Activated T-helper 1 cell treated with anti-CD3 and anti-CD28 coated beads, Interleukin-12 subunit alpha, Interleukin-12 subunit beta, Interleukin-2, Interleukin-4 antibody, amounts not matched to agents 30 ng/mL and 10 ng/mL and 1 ng/mL, durations not matched to agents 14 hours and 24 hours and 36 hours (primary cell): ENCODE measurements around the gene C9orf50. TPM values are rescaled to one million over a fixed set of nuclear protein-coding genes. Genes with fewer than 3 reads are reported as not detected.
"Not testable (repeated sequence)": the region's sequence is repeated elsewhere in the genome, so short reads cannot be mapped to it uniquely, and the experiment has no call there.

ENCODE experiments used
- DNase-seq: peaks from one replicate; pipeline ENCODE4 v3.0.0; 2021; ENCODE audit warnings: low spot score
- H3K27ac Mint-ChIP-seq: one replicate; pipeline ENCODE4 v1.8.0; 2021; ENCODE audit warnings: mild to moderate bottlenecking, mixed read lengths
- H3K27me3 Mint-ChIP-seq: one replicate; pipeline ENCODE4 v1.8.0; 2022; ENCODE audit warnings: mild to moderate bottlenecking, moderate library complexity, mixed read lengths; ENCODE audit not compliant: insufficient read depth
- H3K36me3 Mint-ChIP-seq: one replicate; pipeline ENCODE4 v1.8.0; 2021; ENCODE audit warnings: low read depth, mixed read lengths
- H3K4me1 Mint-ChIP-seq: one replicate; pipeline ENCODE4 v1.8.0; 2021; ENCODE audit warnings: low read depth, mixed read lengths
- H3K4me3 Mint-ChIP-seq: one replicate; pipeline ENCODE4 v1.8.0; 2021; ENCODE audit warnings: mild to moderate bottlenecking, moderate library complexity, mixed read lengths
- H3K9me3 Mint-ChIP-seq: one replicate; pipeline ENCODE4 v1.8.0; 2021; ENCODE audit warnings: mixed read lengths
- intact Hi-C: fragments of 100-400 bp; cut with micrococcal nuclease; formaldehyde crosslinking; loops from one replicate; pipeline ENCODE4 v1.15.1; 2024
- total RNA-seq: library from RNA; stranded (reverse); gene quantifications from 2 replicates; pipeline ENCODE4 v1.2.3, GENCODE V29; 2022

C9orf50 gene
- not detected in 2 replicates for total RNA-seq

GRCh38 chr9:129620669-129621295 lies at the start of gene C9orf50:
Gene C9orf50 (minus strand): TSS chr9:129621101. CDS start chr9:129620574, 527 bp downstream.
- Mint-ChIP-seq H3K9me3 (no peaks in the 10 kb centered on the region), H3K27me3 (peaks cover 32% of the 10 kb centered on the region), H3K27ac (peak within 1 kb of the TSS; percentile 48), H3K36me3 (peaks cover 2% of the 10 kb centered on the region), H3K4me3 (no peak within 1 kb of the TSS), H3K4me1 (peaks cover 17% of the 10 kb centered on the region)
- DNase-seq = no peak
- intact Hi-C loops = no loop called here

GRCh38 chr9:129669946-129670345 lies 49.0 kb upstream of the C9orf50 start:
- DNase-seq = no peak
- Mint-ChIP-seq H3K36me3 (no peaks in the 10 kb centered on the region), H3K27me3 (peaks cover 17% of the 10 kb centered on the region), H3K27ac (no peak overlapping the region), H3K4me1 (peaks cover 6% of the 10 kb centered on the region), H3K9me3 (no peaks in the 10 kb centered on the region), H3K4me3 (no peak overlapping the region)
- intact Hi-C loops = no loop called here

GRCh38 chr9:129669141-129669718 lies 48.3 kb upstream of the C9orf50 start:
- intact Hi-C loops = no loop called here

GRCh38 chr9:129667850-129668249 lies 46.9 kb upstream of the C9orf50 start:
- intact Hi-C loops = no loop called here
- H3K27ac Mint-ChIP-seq = no peak overlapping the region
- H3K27me3 Mint-ChIP-seq = peaks cover 21% of the 10 kb centered on the region

More at GRCh38 chr9:129669141-129669718, 48.3 kb upstream of the C9orf50 start:
- Mint-ChIP-seq H3K4me1 (peaks cover 11% of the 10 kb centered on the region), H3K9me3 (no peaks in the 10 kb centered on the region), H3K4me3 (no peak overlapping the region), H3K27me3 (peaks cover 21% of the 10 kb centered on the region), H3K27ac (no peak overlapping the region), H3K36me3 (no peaks in the 10 kb centered on the region)
- DNase-seq = no peak

GRCh38 chr9:129667378-129667777 lies 46.5 kb upstream of the C9orf50 start:
- intact Hi-C loops = no loop called here
- no peaks in the 10 kb centered on the region for H3K36me3 Mint-ChIP-seq
- no peaks in the 10 kb centered on the region for H3K9me3 Mint-ChIP-seq
- H3K4me3 Mint-ChIP-seq = no peak overlapping the region
- H3K27me3 Mint-ChIP-seq = peaks cover 23% of the 10 kb centered on the region
- H3K4me1 Mint-ChIP-seq = peaks cover 11% of the 10 kb centered on the region
- no peak overlapping the region for H3K27ac Mint-ChIP-seq
- no peak for DNase-seq

More at GRCh38 chr9:129667850-129668249, 46.9 kb upstream of the C9orf50 start:
- no peaks in the 10 kb centered on the region for H3K9me3 Mint-ChIP-seq
- no peak overlapping the region for H3K4me3 Mint-ChIP-seq
- no peaks in the 10 kb centered on the region for H3K36me3 Mint-ChIP-seq
- H3K4me1 Mint-ChIP-seq = peaks cover 11% of the 10 kb centered on the region
- DNase-seq = no peak

DNA sequence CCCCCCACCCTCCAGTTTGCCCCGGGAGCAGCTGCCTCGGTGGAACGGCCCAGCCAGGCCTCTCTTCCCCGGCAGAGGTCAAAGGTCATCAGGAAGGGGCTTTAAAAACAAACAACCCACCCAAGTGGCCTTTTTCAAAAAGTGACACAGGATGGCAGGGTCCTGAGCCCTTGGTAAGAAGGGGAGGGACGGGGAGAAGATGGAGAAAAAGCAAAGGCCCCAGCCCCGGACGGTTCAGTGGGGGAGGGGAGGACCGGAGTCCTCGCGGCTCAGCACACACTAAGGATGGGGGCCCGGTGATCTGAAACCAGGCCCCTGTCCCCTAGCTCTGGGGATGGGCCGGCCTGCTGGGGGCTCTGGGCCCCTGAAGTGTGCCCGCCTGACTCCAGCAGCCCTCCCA lies 45.7 kb upstream of the C9orf50 start:
- H3K36me3 Mint-ChIP-seq = no peaks in the 10 kb centered on the region
- intact Hi-C loops = no loop called here
- H3K9me3 Mint-ChIP-seq = no peaks in the 10 kb centered on the region
- peaks cover 24% of the 10 kb centered on the region for H3K27me3 Mint-ChIP-seq
- no peak overlapping the region for H3K4me3 Mint-ChIP-seq
- peaks cover 8% of the 10 kb centered on the region for H3K4me1 Mint-ChIP-seq
- DNase-seq = no peak
- no peak overlapping the region for H3K27ac Mint-ChIP-seq

- Mint-ChIP-seq H3K4me1 (peaks cover 6% of the 10 kb centered on the region), H3K27ac (no peak overlapping the region), H3K9me3 (no peaks in the 10 kb centered on the region), H3K4me3 (peak overlapping the region; percentile 59), H3K36me3 (no peaks in the 10 kb centered on the region), H3K27me3 (peaks cover 27% of the 10 kb centered on the region)
- intact Hi-C loops = loop anchor here (2.0 kb wide), 1 partner anchor 23 kb away; the partner anchor contains the start of gene ASB6
- no peak for DNase-seq
These were observed 45.1 kb upstream of the C9orf50 start for GRCh38 chr9:129665814-129666520.

- peaks cover 31% of the 10 kb centered on the region for H3K27me3 Mint-ChIP-seq
- peak within 1 kb of the TSS; percentile 61 for H3K27ac Mint-ChIP-seq
- H3K9me3 Mint-ChIP-seq = no peaks in the 10 kb centered on the region
- peak; percentile 38 for DNase-seq
- peaks cover 6% of the 10 kb centered on the region for H3K4me1 Mint-ChIP-seq
- H3K4me3 Mint-ChIP-seq = peak within 1 kb of the TSS; percentile 77
- intact Hi-C loops = loop anchor here (2.0 kb wide), 1 partner anchor 23 kb away; the partner anchor contains the start of gene ASB6
- H3K36me3 Mint-ChIP-seq = no peaks in the 10 kb centered on the region
These were observed 44.5 kb upstream of the C9orf50 start, which contains the start of gene PRRX2 for GRCh38 chr9:129665389-129665775. Gene PRRX2 (plus strand): TSS chr9:129665647. CDS start chr9:129665868, 221 bp downstream.

GRCh38 chr9:129664746-129665388 lies 44.0 kb upstream of the C9orf50 start:
- H3K9me3 Mint-ChIP-seq = no peaks in the 10 kb centered on the region
- no peaks in the 10 kb centered on the region for H3K36me3 Mint-ChIP-seq
- H3K4me1 Mint-ChIP-seq = peaks cover 6% of the 10 kb centered on the region
- intact Hi-C loops = loop anchor here (2.0 kb wide), 1 partner anchor 22 kb away; the partner anchor contains the start of gene ASB6
- peak overlapping the region; percentile 61 for H3K27ac Mint-ChIP-seq
- H3K4me3 Mint-ChIP-seq = peak overlapping the region; percentile 77
- peak; percentile 7 for DNase-seq
- peaks cover 31% of the 10 kb centered on the region for H3K27me3 Mint-ChIP-seq

GRCh38 chr9:129662239-129662638 lies 41.3 kb upstream of the C9orf50 start:
- intact Hi-C loops, DNase-seq, H3K36me3 Mint-ChIP-seq, H3K4me1 Mint-ChIP-seq, H3K27ac Mint-ChIP-seq, H3K4me3 Mint-ChIP-seq, H3K9me3 Mint-ChIP-seq: not testable (repeated sequence)
- peaks cover 19% of the 10 kb centered on the region for H3K27me3 Mint-ChIP-seq

DNA sequence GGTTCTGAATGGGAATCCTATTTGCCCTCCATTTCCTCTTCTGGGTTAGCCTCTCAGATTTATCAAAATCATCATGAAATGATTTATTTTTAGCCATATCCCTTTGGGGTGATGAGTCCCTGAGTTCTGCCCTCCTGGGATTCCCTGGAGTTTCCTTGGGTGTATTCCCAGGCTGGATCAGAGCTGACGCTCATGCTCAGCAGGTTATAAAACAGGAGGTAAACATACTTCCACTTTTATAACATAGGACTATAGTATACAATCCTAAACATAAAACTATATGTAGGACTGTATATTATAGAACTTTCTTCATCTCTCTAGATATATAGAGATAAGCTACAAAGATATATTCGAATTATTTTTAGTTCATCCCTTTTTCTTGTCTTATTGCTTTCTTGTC lies 40.1 kb upstream of the C9orf50 start:
- Mint-ChIP-seq H3K27me3 (peaks cover 15% of the 10 kb centered on the region), H3K4me3 (no peak overlapping the region), H3K27ac (no peak overlapping the region), H3K36me3 (no peaks in the 10 kb centered on the region), H3K4me1 (peaks cover 6% of the 10 kb centered on the region), H3K9me3 (no peaks in the 10 kb centered on the region)
- intact Hi-C loops = no loop called here
- DNase-seq = no peak

GRCh38 chr9:129656795-129657390 lies 36.0 kb upstream of the C9orf50 start:
- intact Hi-C loops = no loop called here
- H3K27ac Mint-ChIP-seq = no peak overlapping the region
- H3K4me3 Mint-ChIP-seq = no peak overlapping the region
- no peaks in the 10 kb centered on the region for H3K4me1 Mint-ChIP-seq
- no peaks in the 10 kb centered on the region for H3K9me3 Mint-ChIP-seq
- H3K27me3 Mint-ChIP-seq = peaks cover 9% of the 10 kb centered on the region
- no peak for DNase-seq
- no peaks in the 10 kb centered on the region for H3K36me3 Mint-ChIP-seq
